ENCODE measurements around the gene ZNF485. TPM values are rescaled to one million over a fixed set of nuclear protein-coding genes. Genes with fewer than 3 reads are reported as not detected.
A peak's percentile ranks its signal among the peaks of the same experiment; 100 is the strongest.

Gene ZNF485
- total and polyA plus RNA-seq, 7 donors = 3.1 to 8.2 (median 4.0) TPM

- Histone ChIP-seq H3K27me3 (ENCODE audit: insufficient read depth in 3 of 3, low read length in 2 of 3) (no peaks in the 10 kb centered on the region), H3K36me3 (ENCODE audit: insufficient read depth in 1 of 2, low read depth in 1 of 2) (peaks cover 0 to 10% of the 10 kb centered on the region in 2 donors), H3K9me3 (no peaks in the 10 kb centered on the region), H3K4me1 (no peaks in the 10 kb centered on the region), H3K4me3 (peak overlapping the region; percentile 84), H3K27ac (peak overlapping the region; percentile 82)
- TF ChIP-seq CTCF (IDR thresholded peaks at IDR 0.05) = no peak
- intact Hi-C loops (cut with DNase I) = loop anchor here in 1 of 2 donors (10.0 kb wide), 1 partner anchor 71 kb away; the partner anchor contains the start of gene ZNF32
- 31 to 35% (median 32%) methylated on average over 14 of the region's 14 CpGs for WGBS, 3 donors
- DNase-seq = no peak
- ATAC-seq = no peak
These were observed 32.8 kb upstream of the ZNF485 start for GRCh38 chr10:43573250-43574000.

GRCh38 chr10:43574001-43574892 lies 32.0 kb upstream of the ZNF485 start, which contains the start of gene ZNF239:
TSS of gene ZNF239 (minus strand) at chr10:43574616. CDS start at chr10:43558079, 16,537 bp downstream.
- Histone ChIP-seq H3K36me3 (ENCODE audit: insufficient read depth in 1 of 2, low read depth in 1 of 2) (peaks cover 0 to 9% of the 10 kb centered on the region in 2 donors), H3K4me1 (no peaks in the 10 kb centered on the region), H3K4me3 (peak within 1 kb of the TSS; percentile 84), H3K9me3 (no peaks in the 10 kb centered on the region), H3K27ac (peak within 1 kb of the TSS; percentile 82), H3K27me3 (ENCODE audit: insufficient read depth in 3 of 3, low read length in 2 of 3) (no peaks in the 10 kb centered on the region)
- intact Hi-C loops (cut with DNase I) = loop anchor here in 1 of 2 donors (10.0 kb wide), 1 partner anchor 71 kb away; the partner anchor contains the start of gene ZNF32
- ATAC-seq = peak; percentile 98 to 100 (median 100)
- no peak for TF ChIP-seq CTCF (IDR thresholded peaks at IDR 0.05)
- DNase-seq = peak; percentile 93 to 95
- 0 to 2% (median 2%) methylated on average over 47 to 78 of the region's 78 CpGs for WGBS, 3 donors

GRCh38 chr10:43574906-43575305 lies 31.3 kb upstream of the ZNF485 start:
- DNase-seq (no peak), ATAC-seq (no peak)
- Histone ChIP-seq H3K36me3 (ENCODE audit: insufficient read depth in 1 of 2, low read depth in 1 of 2) (peaks cover 0 to 2% of the 10 kb centered on the region in 2 donors), H3K27ac (peak overlapping the region; percentile 82), H3K9me3 (no peaks in the 10 kb centered on the region), H3K27me3 (ENCODE audit: insufficient read depth in 3 of 3, low read length in 2 of 3) (no peaks in the 10 kb centered on the region), H3K4me3 (peak overlapping the region; percentile 84), H3K4me1 (no peaks in the 10 kb centered on the region)
- intact Hi-C loops (cut with DNase I) = loop anchor here in 1 of 2 donors (10.0 kb wide), 1 partner anchor 70 kb away; the partner anchor contains the start of gene ZNF32
- no peak for TF ChIP-seq CTCF (IDR thresholded peaks at IDR 0.05)
- WGBS, 3 donors = 87 to 91% (median 90%) methylated on average over 8 of the region's 8 CpGs

GRCh38 chr10:43576062-43576461 lies 30.2 kb upstream of the ZNF485 start:
- 89 to 97% (median 95%) methylated on average over 5 of the region's 5 CpGs for WGBS, 3 donors
- H3K9me3 ChIP-seq = no peaks in the 10 kb centered on the region
- TF ChIP-seq CTCF (IDR thresholded peaks at IDR 0.05) = no peak
- H3K36me3 ChIP-seq (ENCODE audit: insufficient read depth in 1 of 2, low read depth in 1 of 2) = no peaks in the 10 kb centered on the region
- H3K27me3 ChIP-seq (ENCODE audit: insufficient read depth in 3 of 3, low read length in 2 of 3) = no peaks in the 10 kb centered on the region
- no peak overlapping the region for H3K4me3 ChIP-seq
- ATAC-seq (no peak), DNase-seq (no peak)
- no peaks in the 10 kb centered on the region for H3K4me1 ChIP-seq
- H3K27ac ChIP-seq = no peak overlapping the region
- intact Hi-C loops (cut with DNase I) = loop anchor here in 1 of 2 donors (10.0 kb wide), 1 partner anchor 69 kb away; the partner anchor contains the start of gene ZNF32

All from psoas muscle (tissue), 8 donors.